HepG2 (cell line): Measurements from ENCODE around the gene TRIM27. TPM values are rescaled to one million over a fixed set of nuclear protein-coding genes. Genes with fewer than 3 reads are reported as not detected.

Source experiments
- ATAC-seq: fragments of 200-7000 bp; cut with Tn5 transposase; 3 replicates; pipeline ENCODE4 v1.9.1; 2020; ENCODE audit warnings: mild to moderate bottlenecking, moderate library complexity
- BruUV-seq: library from RNA; stranded (reverse); fragments of 400-500 nt; replicated peaks from 2 replicates; lab custom pipeline; 2021; lab: Mats Ljungman, UMichigan
- CTCF ChIA-PET: fragments of 300-600 bp; formaldehyde crosslinking; extraction: SDS; loops from one replicate; lab custom pipeline; 2021; ENCODE audit warnings: low total read pairs, inconsistent platforms, low intra/inter-chr PET ratio; lab: Yijun Ruan, JAX
- POLR2A ChIA-PET: fragments of 350-600 bp; sonication (Branson Sonifier 250); formaldehyde crosslinking; loops from one replicate; lab custom pipeline; 2020; ENCODE audit warnings: antibody characterized with exemption, inconsistent platforms; lab: Yijun Ruan, JAX
- DNase-seq: peaks from one replicate; pipeline ENCODE4 v3.0.0-alpha.2; 2015; ENCODE audit warnings: low spot score
- FAIRE-seq: peaks from 3 replicates; lab custom pipeline; 2011; peaks lifted over from hg19 to GRCh38; lab: Jason Lieb, UNC
- H2AFZ ChIP-seq: one replicate; pipeline ENCODE4 v1.6.1; 2011; ENCODE audit warnings: low read length, inconsistent platforms
- H3K27ac ChIP-seq: fragments of 300-600 bp; 3 replicates; pipeline ENCODE4 v1.8.0; 2011; ENCODE audit warnings: mixed run types, mild to moderate bottlenecking, mixed read lengths, low read length, inconsistent platforms; ENCODE audit not compliant: insufficient read depth; ENCODE audit errors: extremely low read length
- H3K27me3 ChIP-seq, 2 experiments: fragments of 200-600 bp in 1 of 2; 2 replicates in 1 of 2; 3 replicates in 1 of 2; pipeline versions ENCODE4 v1.6.0 to v1.8.0; 2011; ENCODE audit warnings: low read length in 2 of 2, mild to moderate bottlenecking in 2 of 2, moderate library complexity in 2 of 2, inconsistent platforms in 1 of 2; ENCODE audit not compliant: insufficient read depth in 2 of 2, control insufficient read depth in 1 of 2
- H3K36me3 ChIP-seq, 2 experiments: fragments of 200-600 bp in 1 of 2; replicated peaks in 1 of 2; 2 replicates in 1 of 2; 3 replicates in 1 of 2; pipeline versions ENCODE4 v1.5.1 to v1.8.0; 2011; ENCODE audit warnings: low read length in 2 of 2, inconsistent platforms in 1 of 2; ENCODE audit not compliant: insufficient read depth in 2 of 2, control insufficient read depth in 1 of 2
- H3K4me1 ChIP-seq: 2 replicates; pipeline ENCODE4 v1.5.1; 2012; ENCODE audit warnings: low read length, inconsistent platforms; ENCODE audit not compliant: insufficient read depth
- H3K4me2 ChIP-seq: 2 replicates; pipeline ENCODE4 v1.6.0; 2011; ENCODE audit warnings: low read depth, low read length, inconsistent platforms
- H3K4me3 ChIP-seq, 3 experiments: fragments of 200-600 bp in 1 of 3; sonication (generic), shearing (Covaris generic) in 1 of 3; replicated peaks in 1 of 3; 2 replicates each; pipeline ENCODE4 v1.5.1; 2011 to 2016; ENCODE audit warnings: low read length in 3 of 3, inconsistent platforms in 2 of 3, low read depth in 2 of 3, mild to moderate bottlenecking in 2 of 3, control low read depth in 1 of 3, mixed read lengths in 1 of 3; ENCODE audit not compliant: insufficient read depth in 1 of 3
- H3K79me2 ChIP-seq: one replicate; pipeline ENCODE4 v1.6.1; 2011; ENCODE audit warnings: low read length, inconsistent platforms; ENCODE audit not compliant: insufficient read depth
- H3K9ac ChIP-seq: 2 replicates; pipeline ENCODE4 v1.6.0; 2011; ENCODE audit warnings: mild to moderate bottlenecking, low read depth, low read length, inconsistent platforms; ENCODE audit not compliant: insufficient read depth
- H3K9me3 ChIP-seq: 2 replicates; pipeline ENCODE4 v1.5.1; 2012; ENCODE audit warnings: mild to moderate bottlenecking, low read length
- H4K20me1 ChIP-seq: 2 replicates; pipeline ENCODE4 v1.6.0; 2011; ENCODE audit warnings: inconsistent platforms, mild to moderate bottlenecking, low read length, moderate library complexity; ENCODE audit not compliant: insufficient read depth
- FOSL2 ChIP-seq: sonication (generic); formaldehyde crosslinking; IDR thresholded peaks from 2 replicates; pipeline ENCODE4 v1.4.0; 2020; ENCODE audit warnings: missing genetic modification reagents
- GATAD1 ChIP-seq: IDR thresholded peaks from 2 replicates; pipeline ENCODE4 v1.6.1; 2016; ENCODE audit warnings: missing genetic modification reagents, missing compliant biosample characterization
- HES4 ChIP-seq: sonication (generic); formaldehyde crosslinking; IDR thresholded peaks from 2 replicates; pipeline ENCODE4 v1.9.0; 2021; ENCODE audit warnings: mild to moderate bottlenecking, missing genetic modification reagents, borderline replicate concordance
- HOXA9 ChIP-seq: sonication (generic); formaldehyde crosslinking; IDR thresholded peaks from 2 replicates; pipeline ENCODE4 v1.8.1; 2022; ENCODE audit warnings: missing genetic modification reagents, mild to moderate bottlenecking, moderate library complexity, borderline replicate concordance
- KLF12 ChIP-seq: sonication (generic); formaldehyde crosslinking; IDR thresholded peaks from 2 replicates; pipeline ENCODE4 v1.4.0; 2020; ENCODE audit warnings: missing genetic modification reagents, borderline replicate concordance
- MXD4 ChIP-seq: IDR thresholded peaks from 2 replicates; pipeline ENCODE4 v1.6.1; 2016; ENCODE audit warnings: mild to moderate bottlenecking, missing biosample characterization, missing genetic modification reagents
- RARG ChIP-seq: sonication (generic); formaldehyde crosslinking; IDR thresholded peaks from 2 replicates; pipeline ENCODE4 v1.4.0; 2020; ENCODE audit warnings: low read depth, mild to moderate bottlenecking, missing genetic modification reagents
- RFX3 ChIP-seq: IDR thresholded peaks from 2 replicates; pipeline ENCODE4 v1.6.1; 2016; ENCODE audit warnings: missing biosample characterization, missing genetic modification reagents
- TOPORS ChIP-seq: sonication (generic); formaldehyde crosslinking; IDR thresholded peaks from 2 replicates; pipeline ENCODE4 v1.8.0; 2023; ENCODE audit warnings: mild to moderate bottlenecking, missing genetic modification reagents
- YEATS2 ChIP-seq: sonication (generic); formaldehyde crosslinking; IDR thresholded peaks from 2 replicates; pipeline ENCODE4 v1.4.0; 2020; ENCODE audit warnings: missing genetic modification reagents, borderline replicate concordance
- ZNF292 ChIP-seq: sonication (generic); formaldehyde crosslinking; IDR thresholded peaks from 2 replicates; pipeline ENCODE4 v1.8.1; 2022; ENCODE audit warnings: mild to moderate bottlenecking, low read depth, missing genetic modification reagents, borderline replicate concordance
- ZNF30 ChIP-seq: sonication (generic); formaldehyde crosslinking; IDR thresholded peaks from 2 replicates; pipeline ENCODE4 v1.5.0; 2020; ENCODE audit warnings: mild to moderate bottlenecking, missing genetic modification reagents
- ZNF350 ChIP-seq: sonication (generic); formaldehyde crosslinking; IDR thresholded peaks from 2 replicates; pipeline ENCODE4 v1.4.0; 2020; ENCODE audit warnings: mild to moderate bottlenecking, low read depth, missing genetic modification reagents, borderline replicate concordance
- ZNF687 ChIP-seq: sonication (generic); formaldehyde crosslinking; IDR thresholded peaks from 2 replicates; pipeline ENCODE4 v1.5.1; 2020; ENCODE audit warnings: mild to moderate bottlenecking, missing genetic modification reagents, moderate library complexity
- WGBS: methylation state at CpG from one replicate; pipeline ENCODE4 v1.1.6; 2017; ENCODE audit warnings: low lambda C conversion rate; 5-methylcytosine and 5-hydroxymethylcytosine counted together
- in situ Hi-C: cut with HindIII; loops from 2 replicates; pipeline ENCODE4 v1.10.0; 2017; ENCODE audit warnings: low pct_unique_long_range_greater_than_20kb; ENCODE audit not compliant: extremely low pct_ligation_motif_present
- intact Hi-C: fragments of 100-400 bp; cut with micrococcal nuclease; formaldehyde crosslinking; loops from one replicate; pipeline ENCODE4 v1.10.0; 2022; ENCODE audit not compliant: unreplicated experiment
- polyA plus RNA-seq, 8 experiments: library from polyadenylated mRNA; depleted of rRNA in 3 of 8; stranded (reverse) in 7 of 8; unstranded in 1 of 8; fragments of >200 nt; fragmentation: Illumina TruSeq in 4 of 8; extraction: Trizol in 4 of 8; gene quantifications; 2 replicates each; pipeline versions ENCODE4 v1.2.1 to v1.2.3, GENCODE V29; 2011 to 2016; ENCODE audit warnings: low read depth in 4 of 8, missing spikeins in 1 of 8, mixed read lengths in 1 of 8; ENCODE audit not compliant: insufficient read depth in 1 of 8
- total RNA-seq, 5 experiments: library from RNA; depleted of rRNA; stranded (reverse); fragments of >200 nt; fragmentation: Illumina TruSeq; extraction: Trizol; gene quantifications; 2 replicates each; pipeline ENCODE4 v1.2.3, GENCODE V29; 2016; ENCODE audit warnings: low read depth in 1 of 5
- TF ChIP-seq, protein P1 (sequence below): sonication (generic); formaldehyde crosslinking; IDR thresholded peaks from 2 replicates; pipeline ENCODE4 v1.8.1; 2022; ENCODE audit warnings: low read depth, mild to moderate bottlenecking, missing genetic modification reagents
- TF ChIP-seq, protein P2 (sequence below): sonication (generic); formaldehyde crosslinking; IDR thresholded peaks from 2 replicates; pipeline ENCODE4 v1.4.0; 2020; ENCODE audit warnings: missing genetic modification reagents; ENCODE audit errors: not compliant biosample characterization

The TRIM27 gene
- total and polyA plus RNA-seq, 2 of the 13 experiments (the other 11 are each of a cell fraction or from before 2014, with no cell fraction given), result 88.6 to 112 TPM

GRCh38 chr6:28940294-28940857 lies 16.6 kb upstream of the TRIM27 start:
- in situ Hi-C loops, result loop anchor here (5.0 kb wide), 2 partner anchors 42 to 77 kb away; no protein-coding TSS in a partner anchor
- no TSS peak for BruUV-seq
- Histone ChIP-seq H4K20me1 (no peaks in the 10 kb centered on the region), H3K79me2 (no peaks in the 10 kb centered on the region), H3K9me3 (no peaks in the 10 kb centered on the region), H3K27me3 (peaks cover 0 to 7% of the 10 kb centered on the region in 2 experiments; a peak in 1 of 5 replicates), H3K4me2 (peak overlapping the region; percentile 82), H3K9ac (peak overlapping the region; percentile 64), H3K4me1 (peaks cover 37% of the 10 kb centered on the region), H3K4me3 (peak overlapping the region; percentile 68 to 85 (median 79)), H3K27ac (peak overlapping the region; percentile 63), H2AFZ (peak overlapping the region; percentile 98), H3K36me3 (no peaks in the 10 kb centered on the region)
- intact Hi-C loops, result loop anchor here (2.0 to 5.0 kb wide), 4 partner anchors 58 to 143 kb away; no protein-coding TSS in a partner anchor
- 4% methylated on average over 17 of the region's 17 CpGs for WGBS
- peak; percentile 43 for DNase-seq
- ChIA-PET POLR2A (interaction anchor here (1.1 to 6.2 kb wide), 5 partner anchors 17 to 74 kb away, joined by 3 to 82 read pairs (median 9); partner anchors contain the start of gene TRIM27), CTCF (interaction anchor here (0.6 to 2.3 kb wide), 3 partner anchors 77 to 103 kb away, joined by 3 to 6 read pairs (median 6); no protein-coding TSS in a partner anchor)
- no peak for FAIRE-seq
- peak; percentile 25 for ATAC-seq
- TF ChIP-seq GATAD1 (no peak), FOSL2 (CRISPR knock-in tag) (no peak), ZNF292 (CRISPR knock-in tag) (0 out of 2 replicates have a peak, but pooled peaks have one; percentile 28), ZNF30 (CRISPR knock-in tag) (no peak), RFX3 (no peak), MXD4 (CRISPR knock-in tag) (0 out of 2 replicates have a peak, but pooled peaks have one; percentile 11), HES4 (CRISPR knock-in tag) (no peak), KLF12 (CRISPR knock-in tag) (no peak), ZNF350 (CRISPR knock-in tag) (peak; percentile 50; the same call in 1 of the 2 replicates), ZNF687 (CRISPR knock-in tag) (peak; percentile 48), HOXA9 (CRISPR knock-in tag) (no peak), TOPORS (CRISPR knock-in tag) (no peak; the same call in 1 of the 2 replicates), RARG (no peak), YEATS2 (CRISPR knock-in tag) (no peak)
- TF ChIP-seq, protein P1, sequence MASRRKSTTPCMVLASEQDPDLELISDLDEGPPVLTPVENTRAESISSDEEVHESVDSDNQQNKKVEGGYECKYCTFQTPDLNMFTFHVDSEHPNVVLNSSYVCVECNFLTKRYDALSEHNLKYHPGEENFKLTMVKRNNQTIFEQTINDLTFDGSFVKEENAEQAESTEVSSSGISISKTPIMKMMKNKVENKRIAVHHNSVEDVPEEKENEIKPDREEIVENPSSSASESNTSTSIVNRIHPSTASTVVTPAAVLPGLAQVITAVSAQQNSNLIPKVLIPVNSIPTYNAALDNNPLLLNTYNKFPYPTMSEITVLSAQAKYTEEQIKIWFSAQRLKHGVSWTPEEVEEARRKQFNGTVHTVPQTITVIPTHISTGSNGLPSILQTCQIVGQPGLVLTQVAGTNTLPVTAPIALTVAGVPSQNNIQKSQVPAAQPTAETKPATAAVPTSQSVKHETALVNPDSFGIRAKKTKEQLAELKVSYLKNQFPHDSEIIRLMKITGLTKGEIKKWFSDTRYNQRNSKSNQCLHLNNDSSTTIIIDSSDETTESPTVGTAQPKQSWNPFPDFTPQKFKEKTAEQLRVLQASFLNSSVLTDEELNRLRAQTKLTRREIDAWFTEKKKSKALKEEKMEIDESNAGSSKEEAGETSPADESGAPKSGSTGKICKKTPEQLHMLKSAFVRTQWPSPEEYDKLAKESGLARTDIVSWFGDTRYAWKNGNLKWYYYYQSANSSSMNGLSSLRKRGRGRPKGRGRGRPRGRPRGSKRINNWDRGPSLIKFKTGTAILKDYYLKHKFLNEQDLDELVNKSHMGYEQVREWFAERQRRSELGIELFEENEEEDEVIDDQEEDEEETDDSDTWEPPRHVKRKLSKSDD, result no peak
- TF ChIP-seq, protein P2, sequence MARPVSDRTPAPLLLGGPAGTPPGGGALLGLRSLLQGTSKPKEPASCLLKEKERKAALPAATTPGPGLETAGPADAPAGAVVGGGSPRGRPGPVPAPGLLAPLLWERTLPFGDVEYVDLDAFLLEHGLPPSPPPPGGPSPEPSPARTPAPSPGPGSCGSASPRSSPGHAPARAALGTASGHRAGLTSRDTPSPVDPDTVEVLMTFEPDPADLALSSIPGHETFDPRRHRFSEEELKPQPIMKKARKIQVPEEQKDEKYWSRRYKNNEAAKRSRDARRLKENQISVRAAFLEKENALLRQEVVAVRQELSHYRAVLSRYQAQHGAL, result peak; percentile 51
